Measurements from ENCODE around the gene RSPO1. TPM values are rescaled to one million over a fixed set of nuclear protein-coding genes. Genes with fewer than 3 reads are reported as not detected.

RSPO1 gene
- total and polyA plus RNA-seq, 8 donors = 0.09 to 0.46 (median 0.13) TPM; not detected in 3

DNA sequence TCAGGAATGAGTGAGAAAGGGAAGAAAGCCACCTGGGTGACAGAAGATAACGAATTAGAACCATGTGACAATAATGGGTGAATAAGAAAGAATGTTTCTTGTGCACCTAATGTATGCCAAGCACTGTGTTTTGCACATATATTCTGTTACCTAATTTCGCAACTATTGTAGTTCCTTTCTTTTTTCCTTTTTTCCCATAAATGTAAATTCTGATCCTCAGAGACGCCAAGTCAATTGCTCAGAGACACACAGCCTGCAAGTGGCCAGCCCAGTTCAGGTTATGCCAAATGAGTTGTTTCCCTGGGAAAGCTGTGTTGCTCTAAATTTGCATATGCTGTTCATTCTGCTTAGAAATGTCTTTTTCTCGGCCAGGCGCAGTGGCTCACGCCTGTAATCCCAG is 1.7 kb upstream of the RSPO1 start:
- Histone ChIP-seq H3K36me3 (no peaks in the 10 kb centered on the region), H3K27me3 (peaks cover 0 to 10% (median 2%) of the 10 kb centered on the region in 4 donors), H3K4me1 (peaks cover 0 to 4% (median 0%) of the 10 kb centered on the region in 3 donors), H3K27ac (no peak overlapping the region), H3K4me3 (no peak overlapping the region), H3K9me3 (no peaks in the 10 kb centered on the region)
- ATAC-seq (no peak), FAIRE-seq (no peak), DNase-seq (no peak)
- 49 to 52% methylated on average over 6 of the region's 6 CpGs for WGBS, 2 donors
- no peak for TF ChIP-seq CTCF (IDR thresholded peaks at IDR 0.05)
- intact Hi-C loops (cut with DNase I) = no loop called here

DNA sequence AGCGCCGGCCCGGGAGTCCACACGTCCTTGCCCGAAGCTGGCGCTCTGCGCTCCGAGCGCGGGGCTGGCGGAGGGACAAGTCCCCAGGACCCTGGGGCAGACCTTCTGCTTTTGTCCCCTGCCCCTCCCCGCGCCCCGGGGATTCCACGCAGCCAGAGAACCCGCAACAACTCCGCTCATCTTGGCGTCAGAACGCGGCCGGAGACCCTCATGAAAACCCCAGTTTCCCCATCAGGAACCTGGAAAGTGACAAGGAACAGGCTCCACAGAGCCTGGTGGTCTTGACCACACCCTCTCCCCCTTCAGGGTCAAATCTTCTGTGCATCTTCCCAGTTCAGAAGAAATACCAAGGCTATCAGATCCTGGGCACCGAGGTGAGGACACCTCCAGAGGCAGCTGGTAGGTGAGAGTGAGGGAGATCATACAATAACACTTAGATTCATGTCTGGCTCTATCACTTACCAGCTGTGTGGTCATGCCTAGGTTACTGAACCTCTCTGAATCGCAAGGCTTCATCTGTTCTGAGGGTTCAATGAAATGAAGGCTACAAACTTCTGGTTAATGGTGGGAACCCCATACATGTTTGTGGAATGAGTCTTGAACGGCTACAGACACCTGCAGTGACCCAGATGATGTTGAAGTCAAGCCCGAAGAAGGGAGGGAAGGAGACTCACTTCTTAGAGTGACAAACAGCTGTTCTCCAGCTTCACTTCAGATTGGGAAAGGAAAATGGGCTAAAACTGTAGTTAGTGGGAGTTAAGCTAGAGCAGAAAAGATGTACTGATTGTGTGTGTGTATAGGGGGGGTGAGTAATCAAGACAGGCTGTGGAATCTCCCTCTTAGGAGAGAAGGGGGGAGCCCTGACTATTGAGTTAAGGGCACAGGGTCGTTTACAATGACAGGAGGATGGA is 555 bp upstream of the RSPO1 start:
- intact Hi-C loops (cut with DNase I) = no loop called here
- 6 to 7% methylated on average over 26 of the region's 26 CpGs for WGBS, 2 donors
- DNase-seq (no peak), FAIRE-seq (no peak), ATAC-seq (no peak)
- TF ChIP-seq CTCF (IDR thresholded peaks at IDR 0.05) = no peak
- peaks cover 0 to 4% (median 0%) of the 10 kb centered on the region in 3 donors for H3K4me1 ChIP-seq
- peak overlapping the region in 2 of 4 donors; percentile 14 to 23 for H3K4me3 ChIP-seq
- no peaks in the 10 kb centered on the region for H3K9me3 ChIP-seq
- peaks cover 0 to 10% (median 2%) of the 10 kb centered on the region in 4 donors for H3K27me3 ChIP-seq
- no peaks in the 10 kb centered on the region for H3K36me3 ChIP-seq
- no peak overlapping the region for H3K27ac ChIP-seq

DNA sequence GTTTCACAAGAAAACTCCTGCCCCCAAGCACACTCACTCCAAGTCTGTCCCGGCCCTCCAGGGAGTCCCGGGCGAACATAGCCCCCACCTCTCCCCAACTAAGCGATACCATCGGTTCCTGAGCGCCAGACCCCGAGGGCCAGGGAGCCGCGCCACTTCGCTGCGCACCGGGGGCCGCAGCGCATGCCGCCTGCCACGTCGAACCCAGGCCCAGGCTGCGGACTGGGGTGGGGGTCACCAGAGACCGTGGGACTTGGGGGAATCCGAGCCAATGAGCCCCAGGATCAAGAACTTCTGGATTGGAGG is 801 bp downstream of the RSPO1 start:
- H3K27ac ChIP-seq = no peak overlapping the region
- ATAC-seq (no peak), DNase-seq (no peak), FAIRE-seq (no peak)
- H3K9me3 ChIP-seq = no peaks in the 10 kb centered on the region
- TF ChIP-seq CTCF (IDR thresholded peaks at IDR 0.05) = no peak
- H3K36me3 ChIP-seq = no peaks in the 10 kb centered on the region
- peaks cover 0 to 13% (median 2%) of the 10 kb centered on the region in 4 donors for H3K27me3 ChIP-seq
- peaks cover 0 to 4% (median 0%) of the 10 kb centered on the region in 3 donors for H3K4me1 ChIP-seq
- 3 to 6% methylated on average over 20 of the region's 20 CpGs for WGBS, 2 donors
- no peak overlapping the region for H3K4me3 ChIP-seq
- intact Hi-C loops (cut with DNase I) = no loop called here

- no peak for DNase-seq
- no peak for FAIRE-seq
- WGBS, 2 donors = 2 to 4% methylated on average over 27 to 31 of the region's 31 CpGs
- peaks cover 0 to 13% (median 2%) of the 10 kb centered on the region in 4 donors for H3K27me3 ChIP-seq
- no peak for ATAC-seq
- H3K4me1 ChIP-seq = peaks cover 0 to 4% (median 0%) of the 10 kb centered on the region in 3 donors
- H3K9me3 ChIP-seq = no peaks in the 10 kb centered on the region
- H3K27ac ChIP-seq = no peak overlapping the region
- H3K36me3 ChIP-seq = no peaks in the 10 kb centered on the region
- no peak overlapping the region for H3K4me3 ChIP-seq
- intact Hi-C loops (cut with DNase I) = no loop called here
- no peak for TF ChIP-seq CTCF (IDR thresholded peaks at IDR 0.05)
Measured at GRCh38 chr1:37633040-37633937, 1.4 kb downstream of the RSPO1 start.

Measured in pancreas (tissue), 10 donors.